Stimulated activated CD4-positive, alpha-beta T cell treated with anti-CD3 and anti-CD28 coated beads, Interleukin-15, amount 100 ng/mL, for 1 hour (primary cell): ENCODE results near the gene ZSCAN31.
"Not testable (repeated sequence)": the region's sequence is repeated elsewhere in the genome, so short reads cannot be mapped to it uniquely, and the experiment has no call there.

ENCODE experiments used
- DNase-seq, 2 donors: peaks; one replicate each; pipeline ENCODE4 v3.0.0-alpha.2; 2020; ENCODE audit warnings: low read depth in 1 of 2, low spot score in 1 of 2

ZSCAN31 gene

DNA sequence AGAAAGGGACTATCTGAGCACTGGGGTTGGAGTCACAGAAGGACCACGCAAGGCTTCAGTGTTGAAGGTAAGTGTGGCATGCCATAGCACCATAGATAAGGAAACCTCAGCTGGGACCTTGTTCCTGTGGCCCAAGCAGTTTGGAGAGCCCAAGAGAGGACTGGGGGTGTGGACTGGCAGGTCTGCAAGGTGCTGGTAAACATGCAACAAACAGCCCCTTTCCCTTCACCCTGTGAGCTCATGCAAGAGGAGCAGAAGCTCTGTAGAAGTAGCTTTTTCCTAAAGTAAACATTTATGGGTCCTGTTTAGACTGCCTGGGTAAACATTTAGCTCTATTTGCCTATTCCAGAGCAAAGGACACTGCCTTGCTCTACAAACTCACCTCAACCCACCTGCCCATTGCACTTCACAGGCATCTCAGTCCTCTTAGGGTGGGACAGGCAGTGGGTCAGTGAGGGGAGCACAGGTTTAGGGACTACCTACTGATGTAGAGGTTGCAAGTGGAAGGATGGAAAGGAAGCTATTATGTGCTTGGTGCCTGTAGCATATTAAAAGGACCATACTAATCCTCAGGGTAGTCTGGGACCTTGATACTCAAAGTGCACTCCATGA is 12.0 kb downstream of the ZSCAN31 start:
- DNase-seq, result no peak

DNA sequence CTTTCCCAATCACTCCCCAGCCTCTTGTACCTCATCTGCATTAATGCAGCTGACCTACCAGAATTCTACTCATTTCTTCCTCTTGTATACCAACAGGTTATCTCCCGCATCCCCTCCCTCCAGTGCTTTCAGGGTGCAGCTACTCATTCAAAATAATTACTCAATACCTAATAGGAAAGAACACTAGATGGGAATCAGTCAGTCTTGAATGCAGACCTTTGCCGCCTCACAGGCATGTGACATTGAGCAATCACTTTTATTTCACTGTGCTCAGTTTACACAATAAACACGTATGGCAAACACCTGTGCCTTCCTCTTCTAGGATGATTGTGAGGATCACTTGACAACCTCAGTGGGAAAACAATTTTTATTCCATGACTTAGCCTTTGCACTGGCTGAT is 13.3 kb downstream of the ZSCAN31 start:
- DNase-seq, result no peak

GRCh38 chr6:28317866-28318265 is 18.1 kb downstream of the ZSCAN31 start:
- not testable (repeated sequence) for DNase-seq

DNA sequence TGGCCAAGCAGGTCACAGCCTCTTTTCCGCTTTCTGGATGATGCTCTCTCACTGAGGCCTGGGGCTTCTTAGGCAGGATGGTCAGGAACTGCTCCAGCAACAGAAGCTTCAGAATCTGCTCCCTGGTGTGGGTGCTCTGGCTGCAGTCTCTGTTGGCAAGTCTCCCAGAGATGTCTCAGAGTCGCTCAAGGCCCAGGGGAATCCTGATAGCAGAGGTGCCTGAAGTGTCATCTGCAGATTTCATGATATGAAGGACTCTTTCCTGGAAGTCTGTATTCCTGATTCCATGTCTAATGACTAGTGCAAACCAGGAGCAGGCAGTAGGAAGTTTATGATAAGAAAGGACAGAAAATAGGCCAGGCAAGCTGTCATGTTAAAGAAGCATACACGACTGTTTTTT is 20.3 kb downstream of the ZSCAN31 start:
- DNase-seq, result no peak

DNA sequence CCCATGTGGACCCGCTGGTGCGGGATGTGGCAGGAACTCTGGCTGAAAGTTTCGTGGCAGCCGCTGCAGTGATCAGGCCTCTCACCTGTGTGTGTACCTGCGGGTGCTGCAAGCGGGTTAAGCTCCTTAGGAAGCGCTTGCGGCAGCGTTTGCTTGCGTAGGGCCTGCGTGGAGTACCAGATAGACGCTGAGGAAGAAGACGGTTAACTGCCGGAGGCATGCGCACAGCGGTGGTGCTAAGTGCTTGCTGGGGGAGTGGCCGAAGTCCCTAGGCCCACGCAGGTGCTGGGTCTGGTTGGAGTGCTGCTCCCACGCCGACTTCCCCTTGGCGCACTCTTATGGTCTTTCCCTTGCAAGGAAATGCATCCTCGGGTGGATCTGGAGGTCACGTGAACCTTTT is 23.0 kb downstream of the ZSCAN31 start:
- no peak for DNase-seq

GRCh38 chr6:28311139-28311823 is 24.7 kb downstream of the ZSCAN31 start:
- no peak for DNase-seq

- not testable (repeated sequence) for DNase-seq
These were observed 29.6 kb downstream of the ZSCAN31 start for GRCh38 chr6:28306363-28306762.

GRCh38 chr6:28303570-28303969 is 32.4 kb downstream of the ZSCAN31 start:
- DNase-seq, result no peak

DNA sequence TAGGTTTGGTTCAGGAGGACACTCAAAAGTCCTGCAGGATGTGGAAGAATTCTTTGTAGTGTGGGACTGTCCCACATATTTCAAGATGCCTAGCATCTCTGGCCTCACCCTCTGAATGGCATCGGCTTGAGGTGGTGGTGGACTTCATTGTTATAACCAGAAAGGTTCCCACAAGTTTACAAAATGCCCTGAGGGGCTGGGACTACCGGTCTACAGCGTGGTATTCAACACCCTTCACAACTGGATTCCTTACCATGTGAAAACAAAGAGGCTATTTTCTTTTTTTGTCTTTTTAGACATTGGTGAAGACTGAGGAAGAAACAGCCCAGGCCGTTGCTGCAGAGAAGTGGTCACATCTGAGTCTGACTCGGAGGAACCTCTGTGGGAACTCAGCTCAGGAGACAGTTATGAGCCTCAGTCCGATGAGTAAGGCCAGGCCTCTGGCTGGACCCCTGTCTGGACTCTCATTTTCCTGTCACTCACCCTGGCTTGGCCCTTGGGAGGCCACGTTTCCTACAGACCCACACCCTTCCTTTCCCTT is 39.4 kb downstream of the ZSCAN31 start:
- DNase-seq, result no peak

DNA sequence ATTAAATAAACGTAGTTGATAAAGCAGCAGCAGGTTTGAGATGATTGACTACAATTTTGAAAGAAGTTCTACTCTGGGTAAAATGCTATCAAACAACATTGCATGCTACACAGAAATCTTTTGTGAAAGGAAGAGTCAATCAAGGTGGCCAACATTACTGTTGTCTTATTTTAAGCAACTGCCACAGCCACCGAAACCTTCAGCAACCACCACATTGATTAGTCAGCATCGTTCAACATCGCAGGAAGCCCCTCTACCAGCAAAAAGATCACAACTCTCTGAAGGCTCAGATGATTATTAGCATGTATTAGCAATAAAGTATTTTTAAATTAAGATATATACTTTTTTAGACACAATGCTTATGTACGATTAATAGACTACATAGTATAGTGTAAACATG is 40.6 kb downstream of the ZSCAN31 start:
- DNase-seq, result no peak

- DNase-seq, result no peak
These were observed 44.4 kb downstream of the ZSCAN31 start for GRCh38 chr6:28291573-28291972.

DNA sequence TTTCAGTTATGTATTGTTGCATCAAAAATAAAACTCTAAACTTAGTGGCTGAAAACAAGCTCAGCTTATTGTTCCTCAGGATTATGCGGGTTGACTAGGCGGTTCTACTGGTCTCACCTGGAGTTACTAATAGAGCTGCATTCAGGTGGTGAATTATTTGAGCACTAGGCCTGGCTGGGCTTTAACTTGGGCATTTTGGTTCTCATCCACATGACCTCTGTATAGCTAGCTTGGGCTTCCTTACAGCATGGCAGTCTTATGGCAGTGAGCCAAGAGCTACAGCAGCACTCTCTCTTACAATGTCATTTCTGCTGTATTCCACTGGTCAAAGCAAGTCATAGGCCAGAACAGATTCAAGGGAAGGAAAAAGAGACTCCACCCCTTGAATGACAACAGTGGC is 53.0 kb downstream of the ZSCAN31 start:
- no peak for DNase-seq

DNA sequence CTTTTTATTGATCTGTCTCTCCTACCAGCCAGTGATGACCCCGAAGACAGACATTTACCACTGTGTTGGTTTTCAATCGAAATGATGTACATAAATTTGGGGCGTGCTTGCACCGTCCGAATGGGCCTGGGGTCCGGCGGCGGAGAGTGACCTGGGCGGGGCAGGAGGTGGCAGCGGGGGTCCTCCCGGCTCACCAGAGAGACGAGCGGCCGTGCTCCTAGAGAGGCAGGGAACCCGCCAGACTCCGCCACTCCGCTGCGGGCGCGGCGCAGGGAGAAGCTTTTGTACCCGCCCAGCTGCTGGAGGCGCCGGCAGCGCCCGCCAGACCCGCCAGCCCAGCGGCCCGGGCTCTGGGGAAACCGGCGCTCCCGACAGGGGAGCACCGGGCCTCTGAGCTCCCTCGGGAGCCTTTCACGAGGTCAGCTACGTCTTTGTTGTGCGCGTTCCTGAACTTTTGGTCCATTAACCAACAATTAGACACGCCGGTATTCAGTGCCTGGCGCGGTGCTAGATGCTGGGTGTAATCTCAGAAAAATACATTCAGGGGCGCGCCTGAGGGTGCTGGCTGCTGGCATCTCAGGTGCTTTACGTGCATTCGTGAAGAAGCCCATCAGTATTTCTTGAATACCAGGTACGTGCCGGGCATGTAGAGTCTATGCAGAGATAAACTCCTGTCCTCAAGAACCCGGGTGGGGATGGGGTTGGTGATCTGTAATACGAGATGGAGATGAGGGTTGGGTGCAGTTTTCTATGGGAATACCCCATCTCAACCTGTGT is 54.5 kb downstream of the ZSCAN31 start, which contains the start of gene PGBD1:
Gene PGBD1, plus strand, starts transcription at position 285 of the 777 bp plus-strand sequence. CDS start 2,242 bp downstream, outside the sequence.
- DNase-seq, result peak in 1 of 2 donors; percentile 36

- no peak for DNase-seq
These were observed 55.2 kb downstream of the ZSCAN31 start for GRCh38 chr6:28280595-28281287.

GRCh38 chr6:28277746-28278145 is 58.2 kb downstream of the ZSCAN31 start:
- DNase-seq, result no peak

GRCh38 chr6:28274888-28275287 is 61.1 kb downstream of the ZSCAN31 start:
- no peak for DNase-seq
